SIG-M5 (cell line): ENCODE measurements around the gene SEMA4B.
"Not testable (repeated sequence)": the region's sequence is repeated elsewhere in the genome, so short reads cannot be mapped to it uniquely, and the experiment has no call there.

Experiments used
- DNase-seq: peaks from one replicate; lab custom pipeline; 2025; lab: John Stamatoyannopoulos, UW

The SEMA4B gene

GRCh38 chr15:90257776-90258175, 56.6 kb downstream of the SEMA4B start:
- no peak for DNase-seq

- DNase-seq, result no peak
These were observed 58.4 kb downstream of the SEMA4B start for GRCh38 chr15:90259524-90259923.

GRCh38 chr15:90260731-90261130, 59.6 kb downstream of the SEMA4B start:
- not testable (repeated sequence) for DNase-seq

DNA sequence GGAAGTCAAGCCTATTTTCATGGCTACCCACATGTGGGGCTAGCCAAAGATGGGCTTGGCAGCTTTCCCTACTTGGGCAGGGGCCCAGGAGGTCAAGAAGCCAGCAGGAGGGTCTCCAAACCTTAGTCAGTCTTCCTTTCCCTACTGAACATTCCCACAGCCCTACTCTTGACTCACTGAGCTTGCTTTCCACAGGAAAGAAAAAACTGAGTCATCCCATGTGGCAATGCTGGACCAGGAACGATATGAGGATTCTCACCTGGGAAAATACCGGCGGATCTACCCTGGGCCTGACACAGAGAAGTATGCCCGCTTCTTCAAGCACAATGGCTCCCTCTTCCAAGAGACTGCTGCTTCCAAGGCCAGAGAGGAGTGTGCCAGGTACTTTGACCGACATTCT, 60.7 kb downstream of the SEMA4B start:
- no peak for DNase-seq

DNA sequence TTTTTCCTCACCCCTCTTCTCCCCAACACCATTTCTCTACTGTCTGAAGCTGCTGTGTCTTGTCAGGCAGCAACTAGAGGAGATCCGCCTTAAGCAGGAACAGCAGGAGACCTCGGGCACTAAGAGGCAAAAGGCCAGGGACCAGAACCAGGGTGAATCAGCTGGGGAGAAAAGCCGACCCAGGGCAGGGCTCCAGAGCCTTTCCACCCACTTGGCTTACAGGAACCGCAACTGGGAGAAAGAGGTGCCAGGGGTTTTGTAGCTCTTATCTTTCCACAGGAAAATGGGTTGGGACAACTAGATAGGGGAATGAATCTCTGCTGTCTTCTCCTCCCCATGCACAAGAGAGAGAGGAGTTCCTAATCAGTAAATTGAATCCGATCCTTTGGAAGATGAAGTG, 61.3 kb downstream of the SEMA4B start:
- DNase-seq, result no peak

- no peak for DNase-seq
These were observed 63.5 kb downstream of the SEMA4B start for GRCh38 chr15:90264671-90265070.

DNA sequence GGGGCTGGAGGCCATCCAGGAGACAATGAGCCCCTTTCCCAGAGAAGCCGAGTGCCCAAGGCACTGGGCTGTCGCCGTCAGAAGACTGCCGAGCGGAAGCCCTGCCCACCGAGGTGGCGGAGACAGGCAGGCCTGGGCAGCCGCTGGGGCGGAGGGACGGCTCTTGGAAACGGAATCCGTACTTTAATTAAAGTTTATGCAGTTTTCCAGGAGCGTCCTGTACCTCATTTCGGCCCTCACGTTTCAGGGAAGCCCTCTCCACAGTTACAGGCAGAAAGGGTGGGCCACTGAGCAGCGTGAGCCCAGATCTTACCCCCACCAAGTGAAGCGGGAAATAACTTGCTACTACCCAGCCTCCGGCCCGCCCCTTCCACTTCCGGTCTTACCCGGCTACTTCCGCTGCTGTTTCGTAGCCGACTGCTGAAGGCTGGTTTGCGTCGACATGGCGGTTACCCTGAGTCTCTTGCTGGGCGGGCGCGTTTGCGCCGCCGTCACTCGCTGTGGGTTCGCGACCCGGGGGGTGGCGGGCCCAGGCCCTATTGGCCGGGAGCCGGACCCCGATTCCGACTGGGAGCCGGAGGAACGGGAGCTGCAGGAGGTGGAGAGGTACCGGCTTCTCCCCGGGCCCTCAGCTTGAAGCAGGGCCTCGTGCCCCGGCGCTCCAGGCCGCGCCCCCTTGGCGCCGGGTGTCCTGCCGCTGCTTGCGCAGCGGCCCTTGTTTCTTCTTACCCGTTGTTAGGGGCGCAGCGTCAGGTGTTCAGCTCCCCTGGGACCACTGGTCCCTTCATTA, 64.3 kb downstream of the SEMA4B start, which contains the start of gene NGRN:
Gene NGRN (plus strand): TSS at position 402 of the 790 bp plus-strand sequence. CDS start 41 bp downstream, at position 443.
- peak; percentile 48 for DNase-seq

DNA sequence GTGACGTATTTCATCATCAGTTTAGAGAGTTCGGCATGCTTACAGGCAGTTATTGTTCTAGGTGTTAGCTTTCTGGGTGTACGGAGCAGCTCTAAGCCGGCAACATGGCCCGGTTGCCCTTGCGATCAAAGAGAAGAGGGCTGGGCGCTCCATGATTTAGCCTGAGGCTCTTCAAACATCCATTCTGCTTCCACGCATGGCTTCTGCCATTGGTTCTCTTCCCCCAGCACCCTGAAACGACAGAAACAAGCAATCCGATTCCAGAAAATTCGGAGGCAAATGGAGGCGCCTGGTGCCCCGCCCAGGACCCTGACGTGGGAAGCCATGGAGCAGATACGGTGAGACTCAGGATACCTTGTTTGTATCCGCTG, 64.9 kb downstream of the SEMA4B start:
- no peak for DNase-seq

DNA sequence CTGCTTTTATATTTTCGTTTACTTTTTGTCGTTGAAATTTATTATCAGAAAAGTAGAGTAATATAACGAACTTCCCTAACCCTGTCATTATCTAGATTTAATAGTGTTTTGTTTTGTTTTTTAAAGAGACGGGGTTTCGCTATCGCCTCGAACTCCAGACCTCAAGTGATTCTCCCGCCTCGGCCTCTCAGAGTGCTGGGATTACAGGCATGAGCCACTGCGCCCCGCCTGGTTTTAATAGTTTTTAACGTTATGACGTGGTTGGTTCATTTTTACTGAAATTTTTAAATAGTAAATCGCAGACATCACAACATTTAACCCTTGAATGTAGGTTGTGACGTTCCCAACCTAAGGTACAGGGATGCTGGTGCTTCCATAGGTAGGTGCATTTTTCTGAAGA, 65.4 kb downstream of the SEMA4B start:
- DNase-seq, result no peak

DNA sequence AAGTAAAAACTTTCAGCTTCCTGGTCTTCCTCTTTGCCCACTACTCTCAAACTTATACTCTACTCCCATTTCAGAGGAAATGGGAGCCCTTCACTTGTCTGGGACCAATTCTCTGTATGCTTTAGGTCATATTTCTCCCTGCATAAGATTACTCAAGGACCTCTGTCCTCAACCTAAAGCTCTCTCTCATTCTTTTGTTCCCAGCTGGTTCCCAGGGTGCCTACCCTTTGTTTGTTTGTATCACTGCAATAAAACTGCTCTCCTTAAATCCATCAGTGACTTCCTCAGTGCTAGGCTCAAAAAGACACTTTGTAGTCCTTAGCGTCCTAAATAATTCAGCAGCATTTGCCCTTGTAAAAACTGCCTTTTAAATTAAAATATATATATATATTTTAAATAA, 67.3 kb downstream of the SEMA4B start:
- no peak for DNase-seq

- DNase-seq, result no peak
These were observed 69.5 kb downstream of the SEMA4B start for GRCh38 chr15:90270502-90271150.

DNA sequence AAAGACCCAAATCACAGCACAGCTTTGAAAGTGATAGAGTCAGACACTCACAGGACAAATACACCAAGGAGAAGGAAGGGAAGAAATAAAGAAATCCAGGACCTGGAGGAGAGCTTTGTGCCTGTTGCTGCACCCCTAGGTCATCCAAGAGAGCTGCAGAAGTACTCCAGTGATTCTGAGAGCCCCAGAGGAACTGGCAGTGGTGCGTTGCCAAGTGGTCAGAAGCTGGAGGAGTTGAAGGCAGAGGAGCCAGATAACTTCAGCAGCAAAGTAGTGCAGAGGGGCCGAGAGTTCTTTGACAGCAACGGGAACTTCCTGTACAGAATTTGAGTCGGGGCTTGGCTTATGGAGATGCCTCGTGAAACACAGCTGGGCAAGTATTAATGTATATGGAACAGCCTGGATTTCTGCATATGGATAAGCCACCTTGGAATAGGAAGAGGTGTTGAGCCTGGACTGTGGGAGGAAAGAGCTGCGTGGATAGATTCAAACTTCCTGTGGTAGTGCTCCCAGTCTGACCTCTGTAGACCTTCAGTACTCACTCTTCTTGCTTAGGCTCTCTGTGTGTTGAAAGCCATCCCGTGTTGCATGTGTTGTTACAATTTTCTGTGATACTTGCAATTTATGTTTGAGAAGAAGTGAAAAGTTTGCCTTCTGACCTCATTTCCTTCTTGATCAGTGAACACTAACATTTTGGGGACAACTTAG, 70.5 kb downstream of the SEMA4B start:
- DNase-seq, result no peak

GRCh38 chr15:90278467-90278866, 77.3 kb downstream of the SEMA4B start:
- not testable (repeated sequence) for DNase-seq
